Dendritic cell treated with granulocyte-macrophage colony-stimulating factor and Interleukin-4, amounts not matched to agents 40 ng/mL and 50 ng/mL, for 4 days (primary cell): ENCODE results near the gene IDS.
"Not testable (repeated sequence)": the region's sequence is repeated elsewhere in the genome, so short reads cannot be mapped to it uniquely, and the experiment has no call there.

Experiments used
- H3K27ac Mint-ChIP-seq: one replicate; pipeline ENCODE4 v1.8.0; 2022; ENCODE audit warnings: mild to moderate bottlenecking, mixed read lengths
- H3K27me3 Mint-ChIP-seq: one replicate; pipeline ENCODE4 v1.8.0; 2022; ENCODE audit warnings: mild to moderate bottlenecking, mixed read lengths
- H3K36me3 Mint-ChIP-seq: one replicate; pipeline ENCODE4 v1.8.0; 2022; ENCODE audit warnings: low read depth, mixed read lengths
- H3K4me1 Mint-ChIP-seq: one replicate; pipeline ENCODE4 v1.8.0; 2022; ENCODE audit warnings: low read depth, mixed read lengths
- H3K4me3 Mint-ChIP-seq: one replicate; pipeline ENCODE4 v1.8.0; 2022; ENCODE audit warnings: mild to moderate bottlenecking, moderate library complexity, mixed read lengths
- H3K9me3 Mint-ChIP-seq: one replicate; pipeline ENCODE4 v1.8.0; 2022; ENCODE audit warnings: mixed read lengths
- intact Hi-C: fragments of 100-400 bp; cut with micrococcal nuclease; formaldehyde crosslinking; loops from one replicate; pipeline ENCODE4 v1.15.0; 2022

The IDS gene

GRCh38 chrX:149518236-149518635 lies 13.1 kb upstream of the IDS start:
- H3K27me3 Mint-ChIP-seq: peaks cover 16% of the 10 kb centered on the region
- intact Hi-C loops: loop anchor here (10.0 kb wide), 1 partner anchor 97 kb away; no protein-coding TSS in a partner anchor
- no peaks in the 10 kb centered on the region for H3K36me3 Mint-ChIP-seq
- peaks cover 60% of the 10 kb centered on the region for H3K4me1 Mint-ChIP-seq
- no peaks in the 10 kb centered on the region for H3K9me3 Mint-ChIP-seq
- peak overlapping the region; percentile 17 for H3K27ac Mint-ChIP-seq
- no peak overlapping the region for H3K4me3 Mint-ChIP-seq

- Mint-ChIP-seq H3K27me3 (peaks cover 16% of the 10 kb centered on the region), H3K4me3 (no peak overlapping the region), H3K9me3 (no peaks in the 10 kb centered on the region), H3K36me3 (no peaks in the 10 kb centered on the region), H3K4me1 (peaks cover 58% of the 10 kb centered on the region), H3K27ac (no peak overlapping the region)
- intact Hi-C loops: loop anchor here (10.0 kb wide), 1 partner anchor 97 kb away; no protein-coding TSS in a partner anchor
Observed at GRCh38 chrX:149517308-149517707, 12.2 kb upstream of the IDS start.

- intact Hi-C loops: loop anchor here (10.0 kb wide), 1 partner anchor 98 kb away; no protein-coding TSS in a partner anchor
- no peaks in the 10 kb centered on the region for H3K36me3 Mint-ChIP-seq
- H3K4me1 Mint-ChIP-seq: peaks cover 55% of the 10 kb centered on the region
- H3K27me3 Mint-ChIP-seq: peaks cover 14% of the 10 kb centered on the region
- no peaks in the 10 kb centered on the region for H3K9me3 Mint-ChIP-seq
- H3K27ac Mint-ChIP-seq: peak overlapping the region; percentile 68
- H3K4me3 Mint-ChIP-seq: no peak overlapping the region
Observed at GRCh38 chrX:149516604-149517003, 11.5 kb upstream of the IDS start.

GRCh38 chrX:149515954-149516602 lies 11.0 kb upstream of the IDS start:
- no peak overlapping the region for H3K4me3 Mint-ChIP-seq

GRCh38 chrX:149513825-149514428 lies 8.8 kb upstream of the IDS start:
- H3K27me3 Mint-ChIP-seq: peaks cover 5% of the 10 kb centered on the region
- intact Hi-C loops: loop anchor here (10.0 kb wide), 1 partner anchor 101 kb away; no protein-coding TSS in a partner anchor
- peaks cover 52% of the 10 kb centered on the region for H3K4me1 Mint-ChIP-seq
- no peaks in the 10 kb centered on the region for H3K9me3 Mint-ChIP-seq
- H3K36me3 Mint-ChIP-seq: no peaks in the 10 kb centered on the region
- H3K4me3 Mint-ChIP-seq: no peak overlapping the region
- H3K27ac Mint-ChIP-seq: no peak overlapping the region

More at GRCh38 chrX:149515954-149516602, 11.0 kb upstream of the IDS start:
- Mint-ChIP-seq H3K36me3 (no peaks in the 10 kb centered on the region), H3K27ac (peak overlapping the region; percentile 68), H3K9me3 (no peaks in the 10 kb centered on the region), H3K27me3 (peaks cover 11% of the 10 kb centered on the region), H3K4me1 (peaks cover 50% of the 10 kb centered on the region)
- intact Hi-C loops: loop anchor here (10.0 kb wide), 1 partner anchor 99 kb away; no protein-coding TSS in a partner anchor

- Mint-ChIP-seq H3K4me1 (peaks cover 42% of the 10 kb centered on the region), H3K36me3 (no peaks in the 10 kb centered on the region), H3K4me3 (no peak overlapping the region), H3K27ac (no peak overlapping the region), H3K27me3 (peaks cover 7% of the 10 kb centered on the region), H3K9me3 (no peaks in the 10 kb centered on the region)
- intact Hi-C loops: loop anchor here (10.0 kb wide), 1 partner anchor 102 kb away; no protein-coding TSS in a partner anchor
Observed at GRCh38 chrX:149512225-149512885, 7.2 kb upstream of the IDS start.

GRCh38 chrX:149511081-149511480 lies 6.0 kb upstream of the IDS start:
- H3K4me1 Mint-ChIP-seq: peaks cover 32% of the 10 kb centered on the region
- H3K36me3 Mint-ChIP-seq: no peaks in the 10 kb centered on the region
- H3K27ac Mint-ChIP-seq: no peak overlapping the region
- H3K9me3 Mint-ChIP-seq: no peaks in the 10 kb centered on the region
- intact Hi-C loops: loop anchor here (10.0 kb wide), 1 partner anchor 104 kb away; no protein-coding TSS in a partner anchor
- peaks cover 7% of the 10 kb centered on the region for H3K27me3 Mint-ChIP-seq
- H3K4me3 Mint-ChIP-seq: no peak overlapping the region

- H3K36me3 Mint-ChIP-seq: no peaks in the 10 kb centered on the region
- peaks cover 7% of the 10 kb centered on the region for H3K27me3 Mint-ChIP-seq
- intact Hi-C loops: loop anchor here (10.0 kb wide), 1 partner anchor 104 kb away; no protein-coding TSS in a partner anchor
- H3K27ac Mint-ChIP-seq: peak overlapping the region; percentile 50
- peaks cover 25% of the 10 kb centered on the region for H3K4me1 Mint-ChIP-seq
- no peak overlapping the region for H3K4me3 Mint-ChIP-seq
- no peaks in the 10 kb centered on the region for H3K9me3 Mint-ChIP-seq
Observed at GRCh38 chrX:149510386-149510785, 5.3 kb upstream of the IDS start.

- intact Hi-C loops: no loop called here
- peaks cover 10% of the 10 kb centered on the region for H3K36me3 Mint-ChIP-seq
- peaks cover 7% of the 10 kb centered on the region for H3K27me3 Mint-ChIP-seq
- H3K4me1 Mint-ChIP-seq: peaks cover 22% of the 10 kb centered on the region
- H3K9me3 Mint-ChIP-seq: no peaks in the 10 kb centered on the region
- no peak overlapping the region for H3K27ac Mint-ChIP-seq
- no peak overlapping the region for H3K4me3 Mint-ChIP-seq
Observed at GRCh38 chrX:149508467-149508866, 3.4 kb upstream of the IDS start.

GRCh38 chrX:149506349-149506748 lies 1.2 kb upstream of the IDS start:
- Mint-ChIP-seq H3K27ac (no peak overlapping the region), H3K4me1 (peaks cover 22% of the 10 kb centered on the region), H3K9me3 (no peaks in the 10 kb centered on the region), H3K36me3 (peaks cover 10% of the 10 kb centered on the region), H3K27me3 (peaks cover 7% of the 10 kb centered on the region), H3K4me3 (no peak overlapping the region)
- intact Hi-C loops: no loop called here

GRCh38 chrX:149505671-149506070 lies 565 bp upstream of the IDS start:
- peak overlapping the region; percentile 97 for H3K27ac Mint-ChIP-seq
- peaks cover 7% of the 10 kb centered on the region for H3K27me3 Mint-ChIP-seq
- H3K4me3 Mint-ChIP-seq: no peak overlapping the region
- intact Hi-C loops: loop anchor here (2.0 kb wide), 1 partner anchor 35 kb away; the partner anchor contains the start of gene EOLA1
- H3K36me3 Mint-ChIP-seq: peaks cover 10% of the 10 kb centered on the region
- no peaks in the 10 kb centered on the region for H3K9me3 Mint-ChIP-seq
- peaks cover 23% of the 10 kb centered on the region for H3K4me1 Mint-ChIP-seq

- peaks cover 7% of the 10 kb centered on the region for H3K27me3 Mint-ChIP-seq
- intact Hi-C loops: loop anchor here (2.0 kb wide), 1 partner anchor 36 kb away; the partner anchor contains the start of gene EOLA1
- peaks cover 14% of the 10 kb centered on the region for H3K4me1 Mint-ChIP-seq
- peak overlapping the region; percentile 89 for H3K4me3 Mint-ChIP-seq
- H3K36me3 Mint-ChIP-seq: peaks cover 10% of the 10 kb centered on the region
- H3K27ac Mint-ChIP-seq: peak overlapping the region; percentile 97
- H3K9me3 Mint-ChIP-seq: no peaks in the 10 kb centered on the region
Observed at GRCh38 chrX:149504226-149504914, 736 bp downstream of the IDS start.

- H3K4me1 Mint-ChIP-seq: peaks cover 14% of the 10 kb centered on the region
- H3K36me3 Mint-ChIP-seq, intact Hi-C loops: not testable (repeated sequence)
Observed at GRCh38 chrX:149503446-149503845, 1.7 kb downstream of the IDS start.

More at GRCh38 chrX:149503446-149503845, 1.7 kb downstream of the IDS start:
- Mint-ChIP-seq H3K27ac (peak overlapping the region; percentile 97), H3K4me3 (peak overlapping the region; percentile 89)
- not testable (repeated sequence) for H3K9me3 Mint-ChIP-seq, H3K27me3 Mint-ChIP-seq
